MM.1S (cell line): Measurements from ENCODE around the gene ARMC9.

Source experiments
- CTCF ChIP-seq: fragments of 300-600 bp; sonication (generic); IDR thresholded peaks from 2 replicates; pipeline ENCODE4 v1.5.1; 2016; ENCODE audit warnings: antibody characterized with exemption, low read length, mixed read lengths
- EZH2 ChIP-seq: fragments of 300-600 bp; sonication (generic); optimal IDR thresholded peaks from 2 replicates; pipeline ENCODE3; 2017; ENCODE audit warnings: low read depth, mild to moderate bottlenecking, antibody characterized with exemption, low read length, mixed read lengths

GRCh38 chr2:231372326-231372725, 173.9 kb downstream of the ARMC9 start:
- TF ChIP-seq CTCF (no peak), EZH2 (no peak)
